GM18508 (cell line): ENCODE measurements around the gene ELFN1.

Experiments
- ATAC-seq: cut with Tn5 transposase; IDR thresholded peaks from one replicate; pipeline ENCODE4 v1.9.1; 2021; ENCODE audit warnings: moderate number of reproducible peaks; ENCODE audit not compliant: insufficient read depth, unreplicated experiment

Gene ELFN1

DNA sequence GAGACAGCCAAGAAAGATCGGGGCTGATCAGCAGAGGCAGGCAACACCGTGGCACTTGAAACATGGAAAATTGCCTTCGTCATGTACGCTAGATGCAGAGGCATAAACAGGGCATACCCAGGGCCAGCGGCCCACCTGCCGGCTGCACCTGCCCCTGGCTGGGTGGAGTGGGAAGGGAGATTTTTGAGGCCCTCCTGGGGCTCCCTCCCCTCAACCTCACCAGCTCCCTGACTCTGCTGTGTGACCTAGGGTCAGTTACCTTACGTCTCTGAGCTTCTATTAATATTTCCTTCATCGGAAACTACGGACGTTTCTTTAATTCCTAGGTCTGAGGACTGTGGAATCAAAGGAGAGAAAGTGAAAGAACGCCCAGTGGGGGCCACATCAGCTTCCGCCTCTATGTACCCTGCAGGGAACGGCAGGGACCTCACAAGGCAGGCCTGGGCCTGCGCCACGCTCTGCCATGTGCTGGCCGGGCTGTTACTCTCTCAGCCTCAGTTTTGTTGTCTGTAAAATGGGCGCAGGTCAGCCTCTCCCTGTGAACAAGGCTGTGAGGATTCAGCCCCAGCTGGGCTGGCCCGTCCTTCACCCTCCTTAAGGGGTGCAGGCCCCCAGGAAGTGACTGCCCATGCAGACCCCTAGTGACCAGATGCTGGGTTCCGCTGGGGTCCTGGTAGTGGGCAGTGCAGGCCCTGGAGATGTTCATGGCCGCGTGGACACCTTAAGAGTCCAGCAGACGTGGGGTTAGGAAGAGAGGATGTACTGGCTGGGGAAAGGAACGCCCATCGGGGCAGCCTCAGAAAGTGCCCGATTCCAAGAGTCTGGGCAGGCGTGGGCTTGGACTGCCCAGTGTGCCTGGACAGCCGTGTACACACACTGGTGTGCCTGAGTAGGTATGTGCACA, 22.7 kb downstream of the ELFN1 start:
- no peak for ATAC-seq

GRCh38 chr7:1693419-1693990, 23.4 kb downstream of the ELFN1 start:
- no peak for ATAC-seq

DNA sequence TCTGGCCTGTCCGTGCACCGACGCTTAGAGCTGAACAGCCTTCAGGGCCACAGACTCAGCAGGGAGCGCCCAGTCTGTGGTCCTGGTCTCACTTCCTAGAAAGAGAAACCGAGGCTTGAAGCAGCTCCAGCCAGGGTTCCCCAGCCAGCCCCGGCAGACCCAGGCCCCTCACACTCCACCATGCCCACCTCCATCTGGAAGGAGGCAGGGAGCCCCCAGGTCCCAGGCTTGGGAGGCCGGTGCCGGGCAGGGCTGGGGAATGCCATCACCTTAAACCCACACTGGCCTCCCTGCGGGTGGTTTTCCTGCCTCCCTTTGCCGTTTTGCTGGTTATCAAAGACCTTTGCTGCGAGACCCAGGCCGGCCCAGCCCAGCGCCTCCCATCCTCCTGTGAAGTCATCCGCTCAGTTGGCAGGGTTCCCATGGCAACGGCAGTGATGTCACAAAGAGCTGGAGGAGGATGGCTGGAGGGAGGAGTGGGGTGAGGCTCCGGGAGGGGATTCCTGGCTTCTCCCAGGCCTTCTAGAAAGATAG, 24.0 kb downstream of the ELFN1 start:
- ATAC-seq, result no peak

- no peak for ATAC-seq
Observed at GRCh38 chr7:1694611-1695511, 24.8 kb downstream of the ELFN1 start.

GRCh38 chr7:1695800-1696454, 25.9 kb downstream of the ELFN1 start:
- ATAC-seq, result no peak

DNA sequence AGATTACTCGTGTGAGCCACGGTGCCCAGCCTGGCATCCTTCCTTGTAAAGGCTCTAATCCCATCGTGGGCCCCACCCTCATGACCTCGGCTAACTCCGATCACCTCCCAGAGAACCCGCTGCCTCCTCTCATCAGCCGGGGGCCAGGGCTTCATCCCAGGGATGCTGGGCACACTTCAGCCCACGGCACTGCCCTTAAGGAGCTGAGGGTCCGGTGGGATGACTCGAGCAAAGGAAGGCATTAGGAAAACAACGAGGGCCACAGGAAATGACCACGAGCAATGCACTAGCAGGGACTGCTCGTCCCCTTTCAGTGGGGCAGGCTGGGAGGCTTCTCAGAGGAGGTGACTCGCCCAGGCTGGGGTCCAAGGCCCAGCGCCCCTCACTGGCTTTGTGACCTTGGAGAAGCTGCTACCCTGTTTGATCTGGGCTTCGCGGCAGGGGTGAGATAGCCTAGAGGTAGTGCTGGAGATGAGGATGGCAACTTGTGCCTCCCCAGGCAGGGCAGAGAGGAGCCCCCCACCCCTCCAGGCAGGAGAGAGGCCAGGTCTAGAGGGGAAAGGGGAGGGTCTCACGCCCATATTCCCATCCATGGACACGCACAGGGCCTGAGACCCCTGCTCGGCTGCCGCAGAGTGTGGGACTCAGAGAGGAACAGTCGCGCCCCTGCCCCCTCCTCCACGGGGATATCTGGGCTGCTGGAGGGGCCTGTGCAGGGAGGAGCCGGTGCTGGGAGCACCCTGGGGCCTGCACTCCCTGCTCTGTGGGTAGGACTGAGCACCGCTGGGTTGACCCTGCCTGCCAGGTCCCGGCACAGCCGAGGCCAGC, 26.8 kb downstream of the ELFN1 start:
- no peak for ATAC-seq

- no peak for ATAC-seq
Observed at GRCh38 chr7:1697499-1698125, 27.5 kb downstream of the ELFN1 start.

DNA sequence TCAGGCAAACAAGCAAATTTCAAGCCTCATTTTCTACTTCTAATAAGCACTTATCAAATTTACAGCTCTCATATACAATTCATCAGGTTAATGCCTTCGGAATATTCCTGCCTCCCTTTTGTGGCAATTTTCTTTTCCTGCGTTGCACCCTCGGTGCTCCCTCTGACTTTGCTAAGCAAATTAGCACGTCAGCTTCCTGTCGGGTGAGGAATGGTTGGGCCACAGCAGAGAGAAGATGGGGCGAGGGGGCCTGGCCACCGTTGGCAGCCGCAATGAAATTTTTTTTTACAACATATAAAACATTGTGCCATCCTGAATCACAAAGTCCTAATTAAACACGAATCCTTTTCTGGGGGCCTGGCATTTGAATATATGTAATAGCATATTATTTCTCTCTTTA, 28.1 kb downstream of the ELFN1 start:
- ATAC-seq, result no peak

GRCh38 chr7:1698951-1699350, 28.9 kb downstream of the ELFN1 start:
- no peak for ATAC-seq

DNA sequence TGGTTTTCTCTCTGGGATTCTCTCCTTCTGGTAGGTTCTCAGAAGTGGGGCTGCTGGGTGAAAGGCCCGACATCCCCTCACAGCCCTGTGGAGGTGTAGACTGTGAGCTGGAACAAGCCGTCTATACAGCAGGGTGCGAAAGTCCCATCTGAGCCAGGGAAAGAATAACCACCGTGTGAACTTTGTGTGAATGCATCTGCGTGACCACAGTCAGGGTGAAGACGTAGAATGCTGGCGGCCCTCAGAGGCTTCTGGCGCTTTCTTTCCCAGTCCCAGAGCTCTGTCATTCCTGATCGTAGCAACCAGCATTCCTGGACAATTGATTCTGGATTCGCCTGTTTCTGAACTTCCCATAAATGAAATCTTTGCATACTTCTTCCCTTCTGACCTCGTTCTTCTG, 30.0 kb downstream of the ELFN1 start:
- no peak for ATAC-seq

- ATAC-seq, result no peak
Observed at GRCh38 chr7:1700536-1701333, 30.7 kb downstream of the ELFN1 start.

GRCh38 chr7:1702652-1703051, 32.6 kb downstream of the ELFN1 start:
- no peak for ATAC-seq

DNA sequence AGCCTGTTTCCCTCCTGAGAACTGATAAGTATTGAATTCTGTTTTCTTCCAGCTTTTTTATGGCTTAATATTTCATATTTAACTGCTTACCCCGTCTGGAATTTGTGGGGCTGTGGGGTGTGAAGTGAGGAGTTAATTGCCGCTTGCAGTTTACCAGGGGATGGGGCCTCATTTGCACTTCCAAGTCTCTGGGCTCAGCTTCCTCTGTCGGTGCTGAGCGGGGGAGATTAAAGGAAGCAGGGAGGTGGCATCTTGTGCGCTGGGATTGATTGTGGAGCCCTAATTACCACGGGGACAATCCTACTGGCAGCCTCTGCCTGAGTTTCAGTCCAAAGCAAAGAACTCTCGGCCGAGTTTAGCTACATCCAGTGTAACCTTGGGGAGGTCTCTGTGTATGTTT, 33.4 kb downstream of the ELFN1 start:
- ATAC-seq, result no peak

DNA sequence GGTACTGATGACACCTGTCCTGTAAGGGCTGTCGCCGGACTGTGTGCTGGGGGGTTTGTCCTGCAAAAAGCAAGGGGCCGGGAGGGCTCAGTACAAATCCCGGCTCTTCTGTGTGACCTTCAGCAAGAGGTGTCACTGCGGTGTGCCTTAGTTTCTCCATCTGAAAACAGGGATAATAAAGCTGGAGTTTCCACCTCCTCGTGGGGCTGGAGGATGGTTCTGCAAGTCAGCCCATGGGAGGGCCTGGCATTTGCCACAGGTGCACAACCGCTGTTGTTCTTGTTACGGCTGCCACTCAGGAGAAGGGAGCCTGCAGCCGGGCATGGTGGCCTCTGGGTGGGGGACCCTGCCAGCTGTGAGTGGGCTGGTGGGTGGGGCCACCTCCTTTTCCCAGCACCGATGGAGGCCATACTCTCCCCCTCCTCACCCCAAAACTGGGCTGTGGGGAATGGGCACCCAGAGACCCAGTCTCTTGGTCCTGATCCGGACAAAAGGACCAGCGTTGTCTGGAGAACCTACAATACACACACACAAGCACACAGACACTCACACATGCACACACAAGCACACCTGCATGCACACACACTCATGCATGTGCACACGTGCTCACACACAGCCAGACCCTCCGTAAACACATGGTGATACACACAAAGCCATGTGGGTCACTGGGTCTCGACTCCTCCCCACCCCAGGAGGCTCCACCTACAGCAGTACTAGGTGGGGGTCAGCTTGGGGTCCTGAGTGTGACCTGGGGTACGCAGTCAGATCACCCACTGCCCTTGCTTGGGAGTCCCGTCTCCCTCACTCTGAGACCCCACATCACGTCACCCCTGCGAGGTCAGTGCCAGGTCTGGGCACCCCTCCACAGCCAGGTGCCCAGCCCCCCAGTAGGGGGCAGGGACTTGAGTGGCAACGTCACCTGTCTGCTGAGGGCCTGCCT, 34.1 kb downstream of the ELFN1 start:
- ATAC-seq, result no peak

DNA sequence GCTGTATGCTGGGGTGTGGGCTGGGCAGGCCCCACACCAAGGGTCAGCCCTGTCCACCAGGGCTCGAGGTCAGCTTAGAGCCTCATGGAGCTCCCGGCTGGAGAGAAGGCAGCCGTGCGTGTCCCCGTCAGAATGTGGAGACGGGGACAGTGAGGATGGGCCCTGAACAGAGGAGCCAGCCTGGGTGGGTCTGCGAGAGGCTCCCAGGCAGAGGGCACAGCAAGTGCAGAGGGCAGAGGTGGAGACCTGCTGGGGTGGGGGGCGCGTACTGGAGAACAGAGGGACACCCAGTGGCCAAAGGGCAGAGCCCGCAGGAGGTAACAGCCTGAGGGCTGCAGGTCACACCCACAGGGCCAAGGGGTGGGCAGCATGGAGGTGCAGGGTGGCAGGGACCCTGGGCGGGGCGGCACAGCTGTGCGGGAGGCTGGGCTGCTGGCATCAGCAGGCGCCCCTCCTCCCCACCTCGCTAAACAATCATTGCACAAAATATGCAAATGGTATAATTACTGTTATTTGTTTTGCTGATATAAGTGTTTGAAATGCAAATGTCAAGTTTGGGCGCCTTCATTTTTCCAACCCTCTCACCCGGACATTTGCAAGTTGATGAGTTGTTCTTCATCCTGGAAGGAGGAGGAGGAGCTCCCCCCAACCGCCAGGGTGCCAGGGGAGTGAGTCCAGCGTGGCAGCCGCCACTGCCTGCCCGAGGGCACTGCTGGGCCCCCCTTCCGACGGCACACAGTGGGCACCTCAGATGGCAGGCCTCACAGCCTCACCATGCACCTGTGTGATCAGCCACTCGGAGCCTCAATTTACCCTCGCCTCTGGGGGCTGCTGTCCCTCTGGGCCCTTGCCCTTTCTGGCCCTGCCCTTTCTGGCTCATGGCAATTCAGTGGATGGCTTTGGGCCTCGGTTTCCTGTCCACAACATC, 35.0 kb downstream of the ELFN1 start:
- no peak for ATAC-seq

- ATAC-seq, result no peak
Observed at GRCh38 chr7:1705856-1706255, 35.8 kb downstream of the ELFN1 start.
